Naive thymus-derived CD8-positive, alpha-beta T cell (primary cell): ENCODE results near the gene CLTA. TPM values are rescaled to one million over a fixed set of nuclear protein-coding genes. Genes with fewer than 3 reads are reported as not detected.
"Not testable (repeated sequence)": the region's sequence is repeated elsewhere in the genome, so short reads cannot be mapped to it uniquely, and the experiment has no call there.

Experiments used
- ATAC-seq, 2 donors: fragments of 150-1000 bp; cut with Tn5 transposase in 1 of 2; sonication (Bioruptor Pico), chemical (Tn5 transposase) in 1 of 2; 1 replicate in 1 of 2; 2 replicates in 1 of 2; pipeline ENCODE4 v1.10.0; 2021; ENCODE audit warnings: mild to moderate bottlenecking in 2 of 2, moderate library complexity in 2 of 2
- POLR2A ChIA-PET: fragments of 350-600 bp; sonication (Branson Sonifier 250); formaldehyde crosslinking; loops from one replicate; lab custom pipeline; 2021; ENCODE audit warnings: antibody characterized with exemption; lab: Charles Lee
- DNase-seq, 10 donors: peaks; one replicate each; pipeline versions ENCODE4 v3.0.0 to v3.0.0-alpha.2; 2020 to 2022
- H3K27ac Mint-ChIP-seq, 10 donors: one replicate each; pipeline ENCODE4 v1.8.0; 2020 to 2022; ENCODE audit warnings: mild to moderate bottlenecking in 10 of 10, mixed read lengths in 10 of 10, moderate library complexity in 4 of 10, inconsistent platforms in 1 of 10
- H3K27me3 Mint-ChIP-seq, 5 donors: one replicate each; pipeline ENCODE4 v1.8.0; 2021 to 2022; ENCODE audit warnings: mixed read lengths in 5 of 5
- H3K36me3 Mint-ChIP-seq, 3 donors: one replicate each; pipeline ENCODE4 v1.8.0; 2020 to 2022; ENCODE audit warnings: mixed read lengths in 3 of 3, mild to moderate bottlenecking in 2 of 3, inconsistent platforms in 1 of 3
- H3K4me1 Mint-ChIP-seq, 4 donors: one replicate each; pipeline ENCODE4 v1.8.0; 2021 to 2022; ENCODE audit warnings: mixed read lengths in 4 of 4
- H3K4me3 Mint-ChIP-seq, 10 donors: one replicate each; pipeline ENCODE4 v1.8.0; 2020 to 2022; ENCODE audit warnings: mild to moderate bottlenecking in 10 of 10, mixed read lengths in 10 of 10, moderate library complexity in 6 of 10, inconsistent platforms in 1 of 10
- H3K9me3 Mint-ChIP-seq, 9 donors: one replicate each; pipeline ENCODE4 v1.8.0; 2020 to 2022; ENCODE audit warnings: mixed read lengths in 9 of 9, mild to moderate bottlenecking in 3 of 9, inconsistent platforms in 1 of 9, moderate library complexity in 1 of 9
- polyA plus RNA-seq, 3 donors: library from polyadenylated mRNA; unstranded; fragments of 300-500 nt; fragmentation: Illumina TruSeq; gene quantifications; one replicate each; pipeline ENCODE4 v1.2.3, GENCODE V29; 2021
- total RNA-seq, 8 experiments: library from RNA in 2 of 8; stranded (reverse) in 2 of 8; gene quantifications; one replicate each; pipeline ENCODE4 v1.2.3 and lab custom pipeline; 2021 to 2026

The CLTA gene
- total and polyA plus RNA-seq, 5 experiments from 2014 or later: 56.7 to 84.5 (median 60.8) TPM

- ATAC-seq: no peak
- Mint-ChIP-seq H3K27me3 (peaks cover 0 to 4% (median 0%) of the 10 kb centered on the region in 5 donors), H3K4me1 (peaks cover 0 to 14% (median 9%) of the 10 kb centered on the region in 4 donors), H3K9me3 (no peaks in the 10 kb centered on the region), H3K36me3 (no peaks in the 10 kb centered on the region), H3K27ac (no peak overlapping the region), H3K4me3 (no peak overlapping the region)
- POLR2A ChIA-PET: interaction anchor here (1.1 kb wide), 1 partner anchor 65 kb away, joined by 4 read pairs; no protein-coding TSS in a partner anchor
- no peak for DNase-seq
These were observed 21.0 kb upstream of the CLTA start for GRCh38 chr9:36169708-36170107.

DNA sequence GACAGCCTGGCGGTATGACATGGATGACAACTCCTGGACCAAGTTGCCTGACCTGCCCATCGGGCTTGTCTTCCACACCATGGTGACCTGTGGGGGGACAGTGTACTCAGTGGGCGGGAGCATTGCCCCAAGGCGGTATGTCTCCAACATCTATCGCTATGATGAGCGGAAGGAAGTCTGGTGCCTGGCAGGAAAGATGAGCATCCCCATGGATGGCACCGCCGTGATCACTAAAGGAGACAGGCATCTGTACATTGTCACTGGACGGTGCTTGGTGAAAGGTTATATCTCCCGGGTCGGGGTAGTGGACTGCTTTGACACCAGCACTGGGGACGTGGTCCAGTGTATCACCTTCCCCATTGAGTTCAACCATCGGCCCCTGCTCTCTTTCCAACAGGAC lies 20.2 kb upstream of the CLTA start:
- H3K27me3 Mint-ChIP-seq: peaks cover 0 to 4% (median 1%) of the 10 kb centered on the region in 5 donors
- H3K27ac Mint-ChIP-seq: peak overlapping the region in 1 of 10 donors; percentile 28
- POLR2A ChIA-PET: no interaction called here
- H3K9me3 Mint-ChIP-seq: no peaks in the 10 kb centered on the region
- H3K36me3 Mint-ChIP-seq: no peaks in the 10 kb centered on the region
- ATAC-seq (no peak), DNase-seq (no peak)
- H3K4me1 Mint-ChIP-seq: peaks cover 0 to 11% (median 8%) of the 10 kb centered on the region in 4 donors
- H3K4me3 Mint-ChIP-seq: no peak overlapping the region

DNA sequence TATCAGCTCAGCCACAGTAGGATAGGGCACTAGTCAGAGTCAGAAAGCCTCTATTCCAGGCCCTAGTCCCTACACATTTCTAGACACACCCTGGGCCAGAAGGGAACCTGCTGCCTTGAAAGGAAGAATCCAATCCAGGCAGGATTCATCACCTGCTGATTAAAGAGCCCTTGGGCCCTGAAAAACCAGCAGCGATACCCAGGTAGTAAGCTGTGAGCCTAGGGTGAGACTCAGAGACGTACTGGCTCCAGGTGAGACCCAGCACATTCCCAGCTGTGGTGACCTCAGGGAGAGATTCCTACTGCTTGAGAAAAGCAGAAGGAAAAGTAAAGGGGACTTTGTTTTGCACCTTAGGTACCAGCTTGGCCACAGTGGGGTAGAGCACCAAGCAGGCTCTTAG lies 16.9 kb upstream of the CLTA start:
- Mint-ChIP-seq H3K36me3 (no peaks in the 10 kb centered on the region), H3K4me1 (peaks cover 0 to 2% (median under 1%) of the 10 kb centered on the region in 4 donors), H3K27me3 (peaks cover 0 to 9% (median 2%) of the 10 kb centered on the region in 5 donors), H3K4me3 (no peak overlapping the region), H3K27ac (no peak overlapping the region), H3K9me3 (no peaks in the 10 kb centered on the region)
- no peak for ATAC-seq
- DNase-seq: no peak
- POLR2A ChIA-PET: no interaction called here

DNA sequence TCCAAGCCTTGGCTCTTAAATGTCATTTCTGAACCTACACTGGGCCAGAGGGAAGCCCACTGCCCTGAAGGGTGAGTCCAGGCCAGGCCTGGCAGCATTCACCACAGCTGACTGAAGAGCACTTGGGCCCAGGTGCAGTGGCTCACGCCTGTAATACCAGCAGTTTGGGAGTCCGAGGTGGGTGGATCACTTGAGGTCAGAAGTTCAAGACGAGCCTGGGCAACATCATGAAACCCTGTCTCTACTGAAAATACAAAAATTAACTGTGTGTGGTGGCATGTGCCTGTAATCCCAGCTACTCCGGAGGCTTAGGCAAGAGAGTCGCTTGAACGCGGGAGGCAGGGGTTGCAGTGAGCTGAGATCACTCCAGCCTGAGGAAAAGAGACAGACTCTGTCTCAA lies 16.4 kb upstream of the CLTA start:
- POLR2A ChIA-PET: no interaction called here
- Mint-ChIP-seq H3K9me3 (no peaks in the 10 kb centered on the region), H3K36me3 (no peaks in the 10 kb centered on the region), H3K4me3 (no peak overlapping the region), H3K27ac (no peak overlapping the region), H3K27me3 (peaks cover 0 to 9% (median 2%) of the 10 kb centered on the region in 5 donors), H3K4me1 (peaks cover 0 to 2% (median under 1%) of the 10 kb centered on the region in 4 donors)
- no peak for DNase-seq
- ATAC-seq: no peak

- H3K9me3 Mint-ChIP-seq: peaks cover 0 to 1% (median 0%) of the 10 kb centered on the region in 9 donors
- H3K27ac Mint-ChIP-seq: peak overlapping the region in 1 of 10 donors; percentile 18
- H3K36me3 Mint-ChIP-seq: no peaks in the 10 kb centered on the region
- POLR2A ChIA-PET: no interaction called here
- peaks cover 0 to 9% (median 2%) of the 10 kb centered on the region in 5 donors for H3K27me3 Mint-ChIP-seq
- no peak for DNase-seq
- H3K4me1 Mint-ChIP-seq: peaks cover 0 to 2% (median under 1%) of the 10 kb centered on the region in 4 donors
- no peak overlapping the region for H3K4me3 Mint-ChIP-seq
- no peak for ATAC-seq
These were observed 16.0 kb upstream of the CLTA start for GRCh38 chr9:36174731-36175130.

GRCh38 chr9:36175209-36175608 lies 15.5 kb upstream of the CLTA start:
- H3K27ac Mint-ChIP-seq: peak overlapping the region in 1 of 10 donors; percentile 15
- ATAC-seq, POLR2A ChIA-PET, DNase-seq, H3K27me3 Mint-ChIP-seq, H3K4me1 Mint-ChIP-seq, H3K9me3 Mint-ChIP-seq, H3K4me3 Mint-ChIP-seq, H3K36me3 Mint-ChIP-seq: not testable (repeated sequence)

DNA sequence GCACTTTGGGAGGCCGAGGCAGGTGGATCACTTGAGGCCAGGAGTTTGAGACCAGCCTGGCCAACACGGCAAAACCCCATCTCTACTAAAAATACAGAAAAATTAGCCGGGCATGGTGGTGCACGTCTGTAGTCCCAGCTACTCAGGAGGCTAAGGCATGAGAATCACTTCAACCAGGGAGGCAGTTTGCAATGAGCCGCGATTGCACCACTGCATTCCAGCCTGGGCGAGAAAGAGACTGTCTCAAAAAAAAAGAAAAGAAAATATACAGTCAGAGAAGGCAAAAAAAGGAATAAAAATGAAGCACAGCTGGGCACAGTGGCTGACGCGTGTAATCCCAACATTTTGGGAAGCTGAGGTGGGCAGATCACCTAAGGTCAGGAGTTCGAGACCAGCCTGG lies 14.2 kb upstream of the CLTA start:
- H3K4me1 Mint-ChIP-seq, H3K9me3 Mint-ChIP-seq, DNase-seq, POLR2A ChIA-PET, H3K4me3 Mint-ChIP-seq, ATAC-seq, H3K36me3 Mint-ChIP-seq, H3K27me3 Mint-ChIP-seq: not testable (repeated sequence)
- peak overlapping the region in 1 of 10 donors; percentile 73 for H3K27ac Mint-ChIP-seq

DNA sequence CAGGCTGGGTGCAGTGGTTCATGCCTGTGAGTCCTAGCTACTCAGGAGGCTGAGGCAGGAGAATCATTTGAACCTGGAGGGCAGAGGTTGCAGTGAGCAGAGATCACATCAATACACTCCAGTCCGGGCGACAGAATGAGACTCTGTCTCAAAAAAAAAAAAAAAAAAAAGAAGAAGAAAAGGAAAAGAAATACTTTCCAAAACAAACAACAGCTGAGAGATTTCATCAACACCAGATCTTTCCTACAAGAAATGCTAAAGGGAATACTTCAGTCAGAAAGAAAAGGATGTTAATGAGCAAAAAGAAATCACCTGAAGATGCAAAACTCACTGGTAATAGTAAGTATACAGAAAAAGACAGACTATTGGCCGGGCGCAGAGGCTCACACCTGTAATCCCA lies 13.2 kb upstream of the CLTA start:
- peaks cover 0 to 2% (median under 1%) of the 10 kb centered on the region in 4 donors for H3K4me1 Mint-ChIP-seq
- H3K27me3 Mint-ChIP-seq: peaks cover 0 to 9% (median 2%) of the 10 kb centered on the region in 5 donors
- no peak for DNase-seq
- no peaks in the 10 kb centered on the region for H3K36me3 Mint-ChIP-seq
- H3K9me3 Mint-ChIP-seq: peaks cover 0 to 6% (median 0%) of the 10 kb centered on the region in 9 donors
- H3K4me3 Mint-ChIP-seq: no peak overlapping the region
- H3K27ac Mint-ChIP-seq: no peak overlapping the region
- ATAC-seq: no peak
- POLR2A ChIA-PET: no interaction called here

DNA sequence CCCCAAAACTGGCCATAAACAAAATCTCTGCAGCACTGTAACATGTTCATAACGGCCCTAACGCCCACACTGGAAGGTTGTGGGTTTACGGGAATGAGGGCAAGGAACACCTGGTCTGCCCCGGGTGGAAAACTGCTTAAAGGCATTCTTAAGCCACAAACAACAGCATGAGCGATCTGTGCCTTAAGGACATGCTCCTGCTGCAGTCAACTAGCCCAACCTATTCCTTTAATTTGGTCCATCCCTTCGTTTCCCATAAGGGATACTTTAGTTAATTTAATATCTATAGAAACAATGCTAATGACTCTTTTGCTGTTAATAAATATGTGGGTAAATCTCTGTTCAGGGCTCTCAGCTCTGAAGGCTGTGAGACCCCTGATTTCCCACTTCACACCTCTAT lies 10.5 kb upstream of the CLTA start:
- H3K36me3 Mint-ChIP-seq, H3K4me3 Mint-ChIP-seq, H3K27me3 Mint-ChIP-seq, ATAC-seq, POLR2A ChIA-PET, H3K4me1 Mint-ChIP-seq, DNase-seq, H3K27ac Mint-ChIP-seq, H3K9me3 Mint-ChIP-seq: not testable (repeated sequence)

DNA sequence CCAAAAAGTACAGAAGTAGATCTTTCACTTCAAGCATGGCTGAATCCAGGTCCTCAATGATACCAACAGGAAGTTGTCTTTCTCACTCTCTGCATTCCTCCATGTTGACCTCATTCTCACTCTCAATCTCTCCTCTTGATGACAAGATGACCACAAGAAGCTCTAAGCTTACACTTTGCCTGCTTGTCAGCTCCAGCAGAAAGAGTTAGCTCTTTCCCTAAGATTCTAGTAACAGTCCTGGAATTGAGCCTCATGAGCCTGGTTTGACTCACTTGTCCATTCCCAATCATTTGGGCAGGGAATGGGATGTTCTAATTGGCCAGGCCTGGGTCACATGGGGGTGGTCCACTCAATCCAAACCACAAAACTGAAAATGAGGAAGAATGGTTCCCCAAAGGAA lies 3.3 kb upstream of the CLTA start:
- H3K9me3 Mint-ChIP-seq: no peaks in the 10 kb centered on the region
- peak overlapping the region in 1 of 10 donors; percentile 31 for H3K4me3 Mint-ChIP-seq
- H3K27ac Mint-ChIP-seq: no peak overlapping the region
- peaks cover 0 to 5% (median 0%) of the 10 kb centered on the region in 5 donors for H3K27me3 Mint-ChIP-seq
- ATAC-seq (no peak), DNase-seq (no peak)
- no peaks in the 10 kb centered on the region for H3K36me3 Mint-ChIP-seq
- POLR2A ChIA-PET: no interaction called here
- H3K4me1 Mint-ChIP-seq: peaks cover 10 to 30% (median 16%) of the 10 kb centered on the region in 4 donors

GRCh38 chr9:36188212-36188611 lies 2.5 kb upstream of the CLTA start:
- Mint-ChIP-seq H3K4me1 (peaks cover 15 to 38% (median 24%) of the 10 kb centered on the region in 4 donors), H3K9me3 (no peaks in the 10 kb centered on the region), H3K36me3 (no peaks in the 10 kb centered on the region), H3K27ac (peak overlapping the region in 1 of 10 donors; percentile 55), H3K4me3 (peak overlapping the region in 1 of 10 donors; percentile 6), H3K27me3 (peaks cover 0 to 5% (median 0%) of the 10 kb centered on the region in 5 donors)
- ATAC-seq (no peak), DNase-seq (no peak)
- POLR2A ChIA-PET: no interaction called here

DNA sequence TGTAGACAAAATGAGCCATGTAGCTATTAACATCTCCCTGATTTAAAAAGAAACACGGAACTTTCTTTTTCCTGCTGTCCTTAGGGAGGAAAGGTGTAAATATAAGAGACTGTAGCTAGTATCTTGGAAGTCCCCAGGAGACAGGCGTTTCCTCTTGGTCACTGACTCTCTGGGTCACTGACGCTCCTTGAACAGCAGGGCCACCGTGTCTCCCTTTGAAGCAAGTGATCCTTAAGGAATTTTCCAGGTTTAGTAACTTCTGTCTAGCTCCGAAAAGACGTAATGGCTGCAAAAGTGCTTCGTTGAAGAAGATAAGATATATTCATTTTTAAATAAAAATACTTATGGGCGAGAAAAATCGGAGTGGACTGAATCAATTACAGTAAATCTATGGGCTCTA lies 745 bp upstream of the CLTA start:
- Mint-ChIP-seq H3K27me3 (peaks cover 0 to 5% (median 0%) of the 10 kb centered on the region in 5 donors), H3K27ac (peak overlapping the region in 9 of 10 donors; percentile 62 to 98 (median 93)), H3K4me3 (peak overlapping the region; percentile 88 to 99 (median 96))

DNA sequence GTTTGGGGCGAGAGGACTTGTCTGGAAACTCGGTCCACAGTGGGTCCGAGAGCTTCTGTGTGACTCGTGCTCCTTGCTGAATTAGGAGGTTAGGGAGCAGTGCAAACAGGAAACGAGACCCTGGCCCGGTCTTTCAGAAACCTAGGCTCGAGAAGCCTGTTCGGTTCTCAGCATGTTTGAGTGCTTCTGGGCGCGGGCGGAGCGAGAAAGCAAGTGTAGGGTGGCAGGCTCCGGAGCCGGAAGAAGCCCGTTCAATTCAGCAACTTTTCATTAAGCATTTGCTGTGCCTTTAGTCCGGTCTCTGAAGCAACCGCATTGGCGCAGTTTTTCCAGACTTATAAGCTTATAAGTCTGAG lies 547 bp downstream of the CLTA start:
- ATAC-seq: peak; percentile 18 to 25
- POLR2A ChIA-PET: interaction anchor here (0.6 to 2.3 kb wide), 14 partner anchors 10 to 216 kb away, joined by 3 to 14 read pairs (median 6); partner anchors contain the start of genes GLIPR2, GNE, RECK and RNF38
- no peaks in the 10 kb centered on the region for H3K9me3 Mint-ChIP-seq
- H3K4me3 Mint-ChIP-seq: peak overlapping the region; percentile 88 to 99 (median 96)
- DNase-seq: peak in 9 of 10 donors; percentile 13 to 66 (median 31)
- peaks cover 0 to 25% (median 1%) of the 10 kb centered on the region in 3 donors for H3K36me3 Mint-ChIP-seq
- peaks cover 32 to 62% (median 48%) of the 10 kb centered on the region in 4 donors for H3K4me1 Mint-ChIP-seq
- H3K27ac Mint-ChIP-seq: peak overlapping the region; percentile 62 to 98 (median 92)
- H3K27me3 Mint-ChIP-seq: peaks cover 0 to 5% (median 0%) of the 10 kb centered on the region in 5 donors

More for the DNA sequence above, 745 bp upstream of the CLTA start:
- ATAC-seq: no peak
- DNase-seq: no peak
- Mint-ChIP-seq H3K36me3 (peaks cover 0 to 16% (median 0%) of the 10 kb centered on the region in 3 donors), H3K9me3 (no peaks in the 10 kb centered on the region), H3K4me1 (peaks cover 30 to 56% (median 41%) of the 10 kb centered on the region in 4 donors)
- POLR2A ChIA-PET: interaction anchor here (0.6 to 2.3 kb wide), 14 partner anchors 12 to 1772 kb away, joined by 3 to 14 read pairs (median 4); partner anchors contain the start of genes GLIPR2, GNE and RNF38
